ENCODE measurements around the gene TAF6L. TPM values are rescaled to one million over a fixed set of nuclear protein-coding genes. Genes with fewer than 3 reads are reported as not detected.

The TAF6L gene
- total RNA-seq, 1 experiment from 2014 or later = 40.2 TPM

DNA sequence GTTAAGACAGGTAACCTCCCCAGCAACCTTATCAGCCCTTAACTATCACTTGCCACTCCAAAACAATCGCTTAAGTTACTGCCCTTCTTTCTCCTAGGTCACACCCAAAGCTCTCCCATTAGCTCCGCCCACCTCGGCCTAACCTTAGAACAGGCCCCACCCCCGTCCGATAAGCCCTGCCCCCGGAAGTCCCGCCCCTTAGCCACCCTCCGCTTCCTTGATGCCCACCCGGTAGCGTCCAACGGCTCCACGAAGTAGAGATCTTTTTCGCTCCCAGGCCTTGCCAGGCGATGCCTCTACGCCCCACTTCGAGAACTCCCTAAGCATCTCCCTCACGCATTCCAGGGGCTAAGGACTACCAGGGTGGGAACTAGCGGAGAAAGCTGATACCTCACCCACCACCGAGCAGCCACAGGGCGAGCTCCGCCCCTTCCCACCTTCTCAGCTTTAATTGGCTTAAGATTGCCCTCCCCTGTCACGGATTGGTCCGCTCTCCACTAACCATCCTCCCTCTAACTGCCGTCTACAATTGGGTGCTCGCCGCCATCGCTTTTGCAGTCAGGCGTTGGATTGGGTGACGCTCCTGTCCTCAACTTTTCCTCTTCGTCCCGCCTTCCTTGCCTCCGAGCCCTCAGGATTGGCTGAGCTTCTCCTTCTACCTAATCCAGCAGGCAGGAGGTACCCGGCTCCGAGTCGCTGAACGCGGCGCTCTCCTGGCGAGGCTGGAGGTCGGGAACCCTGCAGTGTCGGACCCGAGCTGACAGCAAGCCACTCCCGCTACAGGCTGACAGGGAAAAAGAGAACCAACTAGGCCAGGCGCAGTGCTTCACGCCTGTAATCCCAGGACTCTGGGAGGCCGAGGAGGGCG lies 17.2 kb upstream of the TAF6L start, which contains the start of gene ZBTB3:
ZBTB3 (minus strand) TSS at position 425 of the 868 bp plus-strand sequence. CDS start 496 bp downstream, outside the sequence.
- H4K20me1 ChIP-seq (ENCODE audit: low read length) = no peaks in the 10 kb centered on the region
- peak within 1 kb of the TSS; percentile 87 for H3K4me3 ChIP-seq (ENCODE audit: low read length)
- DNase-seq (peak; percentile 99), ATAC-seq (peak; percentile 98)
- peak within 1 kb of the TSS; percentile 73 for H3K27ac ChIP-seq (ENCODE audit: low read length)
- H3K79me2 ChIP-seq (ENCODE audit: low read length) = peaks cover 10% of the 10 kb centered on the region; the same call in 1 of the 2 replicates
- H3K9me3 ChIP-seq (ENCODE audit: low read length) = no peaks in the 10 kb centered on the region
- CTCF ChIA-PET = interaction anchor here (0.5 to 1.3 kb wide), 6 partner anchors 17 to 73 kb away, joined by 3 to 13 read pairs (median 3); partner anchors contain the start of genes TAF6L and TMEM179B
- no peaks in the 10 kb centered on the region for H3F3A ChIP-seq (ENCODE audit: low read length, unreplicated experiment)
- H3K9me2 ChIP-seq (replicated peaks; ENCODE audit: low read length) = no peaks in the 10 kb centered on the region
- H3K27me3 ChIP-seq (ENCODE audit: low read length) = no peaks in the 10 kb centered on the region
- intact Hi-C loops (cut with micrococcal nuclease) = loop anchor here (1.0 kb wide), 1 partner anchor 26 kb away; the partner anchor contains the start of gene TTC9C
- peak within 1 kb of the TSS; percentile 87 for H3K9ac ChIP-seq (ENCODE audit: low read length)
- POLR2A ChIA-PET (ENCODE audit: unreplicated experiment) = interaction anchor here (0.5 to 1.5 kb wide), 19 partner anchors 8 to 927 kb away, joined by 3 to 21 read pairs (median 4); partner anchors contain the start of genes BSCL2, C11orf98, CSKMT and EEF1G
- no peak for TF ChIP-seq EZH2 (IDR thresholded peaks at IDR 0.05; ENCODE audit: low read length, unreplicated experiment)
- no peak for TF ChIP-seq EZH2phosphoT487 (IDR thresholded peaks at IDR 0.05; ENCODE audit: borderline replicate concordance, low read length)
- TF ChIP-seq, protein P1, sequence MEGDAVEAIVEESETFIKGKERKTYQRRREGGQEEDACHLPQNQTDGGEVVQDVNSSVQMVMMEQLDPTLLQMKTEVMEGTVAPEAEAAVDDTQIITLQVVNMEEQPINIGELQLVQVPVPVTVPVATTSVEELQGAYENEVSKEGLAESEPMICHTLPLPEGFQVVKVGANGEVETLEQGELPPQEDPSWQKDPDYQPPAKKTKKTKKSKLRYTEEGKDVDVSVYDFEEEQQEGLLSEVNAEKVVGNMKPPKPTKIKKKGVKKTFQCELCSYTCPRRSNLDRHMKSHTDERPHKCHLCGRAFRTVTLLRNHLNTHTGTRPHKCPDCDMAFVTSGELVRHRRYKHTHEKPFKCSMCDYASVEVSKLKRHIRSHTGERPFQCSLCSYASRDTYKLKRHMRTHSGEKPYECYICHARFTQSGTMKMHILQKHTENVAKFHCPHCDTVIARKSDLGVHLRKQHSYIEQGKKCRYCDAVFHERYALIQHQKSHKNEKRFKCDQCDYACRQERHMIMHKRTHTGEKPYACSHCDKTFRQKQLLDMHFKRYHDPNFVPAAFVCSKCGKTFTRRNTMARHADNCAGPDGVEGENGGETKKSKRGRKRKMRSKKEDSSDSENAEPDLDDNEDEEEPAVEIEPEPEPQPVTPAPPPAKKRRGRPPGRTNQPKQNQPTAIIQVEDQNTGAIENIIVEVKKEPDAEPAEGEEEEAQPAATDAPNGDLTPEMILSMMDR (conservative IDR thresholded peaks at IDR 0.05; ENCODE audit: low read depth, low read length) = no peak
- no TSS peak for BruUV-seq (replicated peaks)
- H3K36me3 ChIP-seq (ENCODE audit: low read depth, low read length) = peaks cover 4% of the 10 kb centered on the region; the same call in 1 of the 2 replicates
- H3K4me2 ChIP-seq (ENCODE audit: low read length) = peak within 1 kb of the TSS; percentile 81
- peaks cover 16% of the 10 kb centered on the region for H3K4me1 ChIP-seq (ENCODE audit: insufficient read depth, low read length)
- H2AFZ ChIP-seq (ENCODE audit: low read length) = peak within 1 kb of the TSS; percentile 94

DNA sequence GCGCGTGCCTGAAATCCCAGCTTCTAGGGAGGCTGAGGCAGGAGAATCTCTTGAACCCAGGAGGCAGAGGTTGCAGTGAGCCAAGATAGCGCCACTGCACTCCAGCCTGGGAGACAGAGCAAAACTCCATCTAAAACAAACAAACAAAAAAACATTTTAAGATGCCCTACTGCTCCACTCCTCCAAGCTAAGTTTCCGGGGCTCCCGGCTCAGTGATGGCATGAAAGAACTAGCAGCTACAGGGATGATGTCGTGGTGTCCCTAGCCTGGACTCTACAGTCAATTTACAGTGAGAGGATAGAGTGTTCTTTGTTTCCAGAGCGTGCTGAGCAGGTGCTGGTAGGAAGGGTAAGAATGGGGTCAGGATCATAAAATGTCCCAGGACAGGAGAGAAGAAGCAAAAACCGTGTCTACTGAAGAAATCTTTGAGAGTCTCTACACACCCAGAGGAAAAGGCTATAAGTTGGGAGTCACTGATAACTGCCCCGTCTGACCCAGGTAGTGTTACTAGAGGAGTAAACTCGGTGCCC lies 16.0 kb upstream of the TAF6L start:
- Histone ChIP-seq H3K9me3 (ENCODE audit: low read length) (no peaks in the 10 kb centered on the region), H3K36me3 (ENCODE audit: low read depth, low read length) (no peaks in the 10 kb centered on the region), H3K4me3 (ENCODE audit: low read length) (no peak overlapping the region), H3K27me3 (ENCODE audit: low read length) (no peaks in the 10 kb centered on the region), H3K9me2 (replicated peaks; ENCODE audit: low read length) (no peaks in the 10 kb centered on the region), H3F3A (ENCODE audit: low read length, unreplicated experiment) (no peaks in the 10 kb centered on the region), H2AFZ (ENCODE audit: low read length) (no peak overlapping the region), H3K79me2 (ENCODE audit: low read length) (peaks cover 10% of the 10 kb centered on the region; the same call in 1 of the 2 replicates), H3K27ac (ENCODE audit: low read length) (no peak overlapping the region), H4K20me1 (ENCODE audit: low read length) (no peaks in the 10 kb centered on the region), H3K4me1 (ENCODE audit: insufficient read depth, low read length) (peaks cover 16% of the 10 kb centered on the region), H3K9ac (ENCODE audit: low read length) (no peak overlapping the region), H3K4me2 (ENCODE audit: low read length) (no peak overlapping the region)
- ATAC-seq = no peak
- intact Hi-C loops (cut with micrococcal nuclease) = no loop called here
- no peak for DNase-seq
- ChIA-PET POLR2A (ENCODE audit: unreplicated experiment) (no interaction called here), CTCF (no interaction called here)
- no peak for TF ChIP-seq EZH2phosphoT487 (IDR thresholded peaks at IDR 0.05; ENCODE audit: borderline replicate concordance, low read length)
- TF ChIP-seq, protein P1 (conservative IDR thresholded peaks at IDR 0.05; ENCODE audit: low read depth, low read length) = no peak
- TF ChIP-seq EZH2 (IDR thresholded peaks at IDR 0.05; ENCODE audit: low read length, unreplicated experiment) = no peak
- no TSS peak for BruUV-seq (replicated peaks)
